ENCODE data around the gene STRADB.
"Not testable (repeated sequence)": the region's sequence is repeated elsewhere in the genome, so short reads cannot be mapped to it uniquely, and the experiment has no call there.

The STRADB gene

GRCh38 chr2:201451292-201452057 lies at the start of gene STRADB, which contains the start of gene TRAK2:
Gene STRADB (plus strand): TSS chr2:201451740. CDS start chr2:201454841, 3,101 bp downstream.
Gene TRAK2 (minus strand): TSS chr2:201451458. CDS start chr2:201420507, 30,951 bp downstream.
- DNase-seq (ENCODE audit: low read depth): peak; percentile 95

GRCh38 chr2:201401815-201402214 lies 49.7 kb upstream of the STRADB start:
- no peak for DNase-seq (ENCODE audit: low read depth)

- no peak for DNase-seq (ENCODE audit: low read depth)
Measured at GRCh38 chr2:201402651-201403562, 48.6 kb upstream of the STRADB start.

- no peak for DNase-seq (ENCODE audit: low read depth)
Measured at GRCh38 chr2:201403880-201404279, 47.7 kb upstream of the STRADB start.

GRCh38 chr2:201404699-201405280 lies 46.8 kb upstream of the STRADB start:
- DNase-seq (ENCODE audit: low read depth): no peak

- no peak for DNase-seq (ENCODE audit: low read depth)
Measured at GRCh38 chr2:201406077-201406662, 45.4 kb upstream of the STRADB start.

- DNase-seq (ENCODE audit: low read depth): no peak
Measured at GRCh38 chr2:201407265-201407664, 44.3 kb upstream of the STRADB start.

- no peak for DNase-seq (ENCODE audit: low read depth)
Measured at GRCh38 chr2:201408931-201409330, 42.6 kb upstream of the STRADB start.

GRCh38 chr2:201411421-201411820 lies 40.1 kb upstream of the STRADB start:
- no peak for DNase-seq (ENCODE audit: low read depth)

- no peak for DNase-seq (ENCODE audit: low read depth)
Measured at GRCh38 chr2:201413143-201413542, 38.4 kb upstream of the STRADB start.

GRCh38 chr2:201413552-201413951 lies 38.0 kb upstream of the STRADB start:
- DNase-seq (ENCODE audit: low read depth): no peak

- no peak for DNase-seq (ENCODE audit: low read depth)
Measured at GRCh38 chr2:201414099-201415023, 37.2 kb upstream of the STRADB start.

- no peak for DNase-seq (ENCODE audit: low read depth)
Measured at GRCh38 chr2:201415149-201415548, 36.4 kb upstream of the STRADB start.

- DNase-seq (ENCODE audit: low read depth): no peak
Measured at GRCh38 chr2:201419057-201419635, 32.4 kb upstream of the STRADB start.

- DNase-seq (ENCODE audit: low read depth): no peak
Measured at GRCh38 chr2:201419986-201420385, 31.6 kb upstream of the STRADB start.

GRCh38 chr2:201420442-201421113 lies 31.0 kb upstream of the STRADB start:
- no peak for DNase-seq (ENCODE audit: low read depth)

GRCh38 chr2:201425952-201426351 lies 25.6 kb upstream of the STRADB start:
- no peak for DNase-seq (ENCODE audit: low read depth)

GRCh38 chr2:201428366-201428765 lies 23.2 kb upstream of the STRADB start:
- not testable (repeated sequence) for DNase-seq (ENCODE audit: low read depth)

- not testable (repeated sequence) for DNase-seq (ENCODE audit: low read depth)
Measured at GRCh38 chr2:201429835-201430234, 21.7 kb upstream of the STRADB start.

GRCh38 chr2:201430322-201430721 lies 21.2 kb upstream of the STRADB start:
- DNase-seq (ENCODE audit: low read depth): not testable (repeated sequence)
